A673 (cell line): ENCODE results near the gene TENM4.

ENCODE experiments used
- CTCF ChIP-seq: fragments of 300-800, 200-600 bp; sonication (generic); conservative IDR thresholded peaks from 2 replicates; pipeline ENCODE4 v1.5.1; 2017; ENCODE audit warnings: low read depth, mild to moderate bottlenecking, antibody characterized with exemption, low read length, moderate library complexity, mixed read lengths
- EZH2 ChIP-seq: fragments of 200-600 bp; sonication (generic); IDR thresholded peaks from 2 replicates; pipeline ENCODE4 v1.6.1; 2017; ENCODE audit warnings: borderline replicate concordance, low read depth, mild to moderate bottlenecking, mixed read lengths, antibody characterized with exemption, low read length; ENCODE audit not compliant: poor library complexity, severe bottlenecking

DNA sequence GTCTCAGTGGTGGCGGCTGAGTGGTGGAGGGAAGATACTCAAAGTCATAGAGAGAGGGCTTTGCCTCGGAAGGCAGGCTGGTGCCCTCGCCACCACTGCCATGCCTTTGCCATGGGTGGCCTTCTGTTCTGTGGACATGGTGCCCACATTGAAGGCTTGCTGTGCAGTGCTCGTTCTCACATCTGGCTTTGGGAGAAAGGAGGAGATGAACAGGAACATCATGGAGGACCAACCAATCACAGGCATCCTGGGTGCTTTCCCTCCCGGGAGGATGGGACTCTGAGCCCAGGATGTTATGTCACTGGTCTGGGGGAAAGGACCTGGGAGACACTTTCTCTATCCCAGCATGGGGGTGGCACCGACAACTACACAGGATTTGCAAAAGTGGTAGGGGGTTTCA lies 783.8 kb downstream of the TENM4 start:
- TF ChIP-seq CTCF (no peak), EZH2 (no peak)
